GM23338 (cell line): ENCODE data around the gene GPX1. TPM values are rescaled to one million over a fixed set of nuclear protein-coding genes. Genes with fewer than 3 reads are reported as not detected.

Experiments used
- ATAC-seq: fragments of 200-7000 bp; cut with Tn5 transposase; 3 replicates; pipeline ENCODE4 v1.9.1; 2020
- DNase-seq: peaks from one replicate; pipeline ENCODE4 v3.0.0-alpha.2; 2015; ENCODE audit warnings: low spot score
- H2AFZ ChIP-seq: fragments of 200-600 bp; sonication (generic); 2 replicates; pipeline ENCODE4 v1.8.0; 2016; ENCODE audit warnings: antibody characterized with exemption, mild to moderate bottlenecking, moderate library complexity
- H3F3A ChIP-seq: fragments of 200-600 bp; sonication (generic); replicated peaks from 2 replicates; pipeline ENCODE4 v1.8.0; 2017; ENCODE audit warnings: antibody characterized with exemption, mixed run types, low read depth
- H3K27ac ChIP-seq: fragments of 200-600 bp; sonication (generic); 2 replicates; pipeline ENCODE4 v1.6.1; 2016; ENCODE audit warnings: low read depth
- H3K27me3 ChIP-seq: fragments of 200-600 bp; sonication (generic); 2 replicates; pipeline ENCODE4 v1.8.0; 2016; ENCODE audit warnings: mild to moderate bottlenecking, mixed run types, moderate library complexity; ENCODE audit not compliant: insufficient read depth
- H3K36me3 ChIP-seq: fragments of 200-600 bp; sonication (generic); 2 replicates; pipeline ENCODE4 v1.8.0; 2016; ENCODE audit warnings: mild to moderate bottlenecking; ENCODE audit not compliant: insufficient read depth
- H3K4me1 ChIP-seq: fragments of 200-600 bp; sonication (generic); 2 replicates; pipeline ENCODE4 v1.8.0; 2016; ENCODE audit warnings: mild to moderate bottlenecking, moderate library complexity; ENCODE audit not compliant: insufficient read depth
- H3K4me2 ChIP-seq: fragments of 200-600 bp; sonication (generic); 2 replicates; pipeline ENCODE4 v1.7.1; 2017; ENCODE audit warnings: mixed run types
- H3K4me3 ChIP-seq: fragments of 200-600 bp; sonication (generic); 2 replicates; pipeline ENCODE4 v1.6.1; 2016; ENCODE audit warnings: mixed run types
- H3K79me2 ChIP-seq: fragments of 200-600 bp; sonication (generic); replicated peaks from 2 replicates; pipeline ENCODE4 v1.8.0; 2017; ENCODE audit warnings: mild to moderate bottlenecking; ENCODE audit not compliant: insufficient read depth
- H3K9me2 ChIP-seq: fragments of 200-600 bp; sonication (generic); 2 replicates; pipeline ENCODE4 v1.8.0; 2017; ENCODE audit not compliant: insufficient read depth
- H4K20me1 ChIP-seq: fragments of 200-600 bp; sonication (generic); replicated peaks from 2 replicates; pipeline ENCODE4 v1.8.0; 2017; ENCODE audit warnings: mild to moderate bottlenecking; ENCODE audit not compliant: insufficient read depth
- H3K27ac Mint-ChIP-seq: 2 replicates; pipeline ENCODE4 v1.8.0; 2020; ENCODE audit warnings: inconsistent platforms, mild to moderate bottlenecking, moderate library complexity, mixed read lengths
- H3K27me3 Mint-ChIP-seq: 3 replicates; pipeline ENCODE4 v1.8.0; 2022; ENCODE audit warnings: low read depth, mild to moderate bottlenecking, moderate library complexity, mixed read lengths, inconsistent platforms; ENCODE audit not compliant: insufficient read depth, poor library complexity
- H3K36me3 Mint-ChIP-seq: 3 replicates; pipeline ENCODE4 v1.8.0; 2021; ENCODE audit warnings: low read depth, mild to moderate bottlenecking, inconsistent platforms, moderate library complexity, mixed read lengths
- H3K4me1 Mint-ChIP-seq: 3 replicates; pipeline ENCODE4 v1.8.0; 2020; ENCODE audit warnings: mild to moderate bottlenecking, inconsistent platforms, mixed read lengths
- H3K4me3 Mint-ChIP-seq: 3 replicates; pipeline ENCODE4 v1.8.0; 2021; ENCODE audit warnings: moderate library complexity, mild to moderate bottlenecking, inconsistent platforms, mixed read lengths
- H3K9me3 Mint-ChIP-seq: 3 replicates; pipeline ENCODE4 v1.8.0; 2020; ENCODE audit warnings: moderate library complexity, mild to moderate bottlenecking, inconsistent platforms, mixed read lengths
- CREB1 ChIP-seq: fragments of 250-450 bp; sonication (Bioruptor Pico); IDR thresholded peaks from 2 replicates; pipeline ENCODE4 v1.5.0; 2020; ENCODE audit warnings: low read depth, mild to moderate bottlenecking, moderate library complexity
- EZH2 ChIP-seq: fragments of 200-600 bp; sonication (generic); IDR thresholded peaks from one replicate; pipeline ENCODE4 v1.8.0; 2017; ENCODE audit warnings: antibody characterized with exemption, mild to moderate bottlenecking, low read depth; ENCODE audit not compliant: unreplicated experiment
- EZH2phosphoT487 ChIP-seq: fragments of 200-600 bp; sonication (generic); IDR thresholded peaks from one replicate; pipeline ENCODE4 v1.8.1; 2018; ENCODE audit warnings: antibody characterized with exemption; ENCODE audit not compliant: unreplicated experiment
- JUNB ChIP-seq: IDR thresholded peaks from one replicate; pipeline ENCODE4 v1.6.1; 2016; ENCODE audit warnings: antibody characterized with exemption; ENCODE audit not compliant: unreplicated experiment
- NANOG ChIP-seq: IDR thresholded peaks from 2 replicates; pipeline ENCODE4 v1.6.1; 2016; ENCODE audit warnings: antibody characterized with exemption, borderline replicate concordance
- POLR2AphosphoS5 ChIP-seq: IDR thresholded peaks from 2 replicates; pipeline ENCODE4 v1.6.1; 2016; ENCODE audit warnings: antibody characterized with exemption, low read depth
- STAT1 ChIP-seq: IDR thresholded peaks from one replicate; pipeline ENCODE4 v1.6.1; 2016; ENCODE audit warnings: antibody characterized with exemption; ENCODE audit not compliant: unreplicated experiment
- ZNF114 ChIP-seq: fragments of 250-450 bp; sonication (Bioruptor Pico); IDR thresholded peaks from 2 replicates; pipeline ENCODE4 v1.5.0; 2020; ENCODE audit warnings: mild to moderate bottlenecking, moderate library complexity
- ZNF331 ChIP-seq: fragments of 250-450 bp; sonication (Bioruptor Pico); IDR thresholded peaks from 2 replicates; pipeline ENCODE4 v1.5.0; 2020; ENCODE audit warnings: low read depth, mild to moderate bottlenecking, moderate library complexity
- ZNF462 ChIP-seq: fragments of 250-450 bp; sonication (Bioruptor Pico); IDR thresholded peaks from 2 replicates; pipeline ENCODE4 v1.5.0; 2020; ENCODE audit warnings: mild to moderate bottlenecking, moderate library complexity
- polyA plus RNA-seq: library from polyadenylated mRNA; unstranded; fragments of >200 nt; fragmentation: Nextera tagmentation; extraction: Ambion mirVana; gene quantifications from 2 replicates; pipeline ENCODE4 v1.2.1, GENCODE V29; 2016
- total RNA-seq: library from RNA; depleted of rRNA; stranded (reverse); fragments of >200 nt; shearing (Covaris generic); gene quantifications from 2 replicates; pipeline ENCODE4 v1.2.3, GENCODE V29; 2014
- TF ChIP-seq, protein P1 (sequence below), 2 experiments: fragments of 200-600 bp in 1 of 2; sonication (generic) in 1 of 2; conservative IDR thresholded peaks; 2 replicates each; pipeline versions ENCODE4 v1.5.1 to v1.6.1; 2016 to 2017; ENCODE audit warnings: antibody characterized with exemption in 2 of 2, low read depth in 2 of 2, mild to moderate bottlenecking in 2 of 2, moderate library complexity in 1 of 2
- TF ChIP-seq, protein P2 (sequence below): IDR thresholded peaks from 2 replicates; pipeline ENCODE4 v1.6.1; 2016; ENCODE audit warnings: antibody characterized with exemption
- TF ChIP-seq, protein P3 (sequence below): IDR thresholded peaks from one replicate; pipeline ENCODE4 v1.6.1; 2018; ENCODE audit warnings: antibody characterized with exemption; ENCODE audit not compliant: unreplicated experiment

Gene GPX1
- total and polyA plus RNA-seq, 2 experiments from 2014 or later, result 247 to 394 TPM

DNA sequence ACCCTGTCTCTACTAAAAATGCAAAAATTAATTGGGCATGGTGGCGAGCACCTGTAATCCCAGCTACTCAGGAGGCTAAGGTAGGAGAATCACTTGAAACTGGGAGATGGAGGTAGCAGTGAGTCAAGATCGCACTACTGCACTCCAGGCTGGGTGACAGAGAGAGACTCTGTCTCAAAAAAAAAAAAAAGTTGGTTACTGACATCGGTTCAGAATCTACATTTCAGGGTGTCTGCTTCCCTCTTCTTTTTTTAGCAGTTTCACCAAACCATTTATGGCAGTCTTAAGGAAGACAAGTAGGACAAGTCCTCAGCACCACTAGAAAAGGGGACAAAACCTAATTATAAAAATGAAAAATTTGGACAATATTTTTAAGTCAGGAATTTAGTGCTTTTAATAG is 15.0 kb downstream of the GPX1 start:
- Histone ChIP-seq H4K20me1 (no peaks in the 10 kb centered on the region), H3K4me2 (no peak overlapping the region), H2AFZ (no peak overlapping the region), H3K36me3 (no peaks in the 10 kb centered on the region), H3F3A (peaks cover 14% of the 10 kb centered on the region; the same call in 1 of the 2 replicates), H3K27ac (no peak overlapping the region), H3K4me3 (no peak overlapping the region), H3K4me1 (0 out of 2 replicates have a peak, but pooled peaks cover 8% of the 10 kb centered on the region), H3K27me3 (no peaks in the 10 kb centered on the region), H3K79me2 (peaks cover 12% of the 10 kb centered on the region), H3K9me2 (no peaks in the 10 kb centered on the region)
- H3K27me3 Mint-ChIP-seq, result peaks cover 3% of the 10 kb centered on the region
- DNase-seq (no peak), ATAC-seq (no peak)
- no peaks in the 10 kb centered on the region; the same call in 2 of the 3 replicates for H3K36me3 Mint-ChIP-seq
- no peaks in the 10 kb centered on the region; the same call in 2 of the 3 replicates for H3K9me3 Mint-ChIP-seq
- H3K4me3 Mint-ChIP-seq, result no peak overlapping the region
- peaks cover 12% of the 10 kb centered on the region; the same call in 2 of the 3 replicates for H3K4me1 Mint-ChIP-seq
- no peak overlapping the region for H3K27ac Mint-ChIP-seq
- TF ChIP-seq NANOG (no peak), ZNF331 (CRISPR knock-in tag) (no peak), ZNF462 (CRISPR knock-in tag) (no peak), ZNF114 (no peak), POLR2AphosphoS5 (no peak), STAT1 (no peak), JUNB (no peak), EZH2phosphoT487 (no peak), EZH2 (no peak), CREB1 (CRISPR knock-in tag) (no peak)
- TF ChIP-seq, protein P1, sequence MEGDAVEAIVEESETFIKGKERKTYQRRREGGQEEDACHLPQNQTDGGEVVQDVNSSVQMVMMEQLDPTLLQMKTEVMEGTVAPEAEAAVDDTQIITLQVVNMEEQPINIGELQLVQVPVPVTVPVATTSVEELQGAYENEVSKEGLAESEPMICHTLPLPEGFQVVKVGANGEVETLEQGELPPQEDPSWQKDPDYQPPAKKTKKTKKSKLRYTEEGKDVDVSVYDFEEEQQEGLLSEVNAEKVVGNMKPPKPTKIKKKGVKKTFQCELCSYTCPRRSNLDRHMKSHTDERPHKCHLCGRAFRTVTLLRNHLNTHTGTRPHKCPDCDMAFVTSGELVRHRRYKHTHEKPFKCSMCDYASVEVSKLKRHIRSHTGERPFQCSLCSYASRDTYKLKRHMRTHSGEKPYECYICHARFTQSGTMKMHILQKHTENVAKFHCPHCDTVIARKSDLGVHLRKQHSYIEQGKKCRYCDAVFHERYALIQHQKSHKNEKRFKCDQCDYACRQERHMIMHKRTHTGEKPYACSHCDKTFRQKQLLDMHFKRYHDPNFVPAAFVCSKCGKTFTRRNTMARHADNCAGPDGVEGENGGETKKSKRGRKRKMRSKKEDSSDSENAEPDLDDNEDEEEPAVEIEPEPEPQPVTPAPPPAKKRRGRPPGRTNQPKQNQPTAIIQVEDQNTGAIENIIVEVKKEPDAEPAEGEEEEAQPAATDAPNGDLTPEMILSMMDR (conservative IDR thresholded peaks at IDR 0.05; ENCODE audit: low read depth in 2 of 2), result no peak
- TF ChIP-seq, protein P2, sequence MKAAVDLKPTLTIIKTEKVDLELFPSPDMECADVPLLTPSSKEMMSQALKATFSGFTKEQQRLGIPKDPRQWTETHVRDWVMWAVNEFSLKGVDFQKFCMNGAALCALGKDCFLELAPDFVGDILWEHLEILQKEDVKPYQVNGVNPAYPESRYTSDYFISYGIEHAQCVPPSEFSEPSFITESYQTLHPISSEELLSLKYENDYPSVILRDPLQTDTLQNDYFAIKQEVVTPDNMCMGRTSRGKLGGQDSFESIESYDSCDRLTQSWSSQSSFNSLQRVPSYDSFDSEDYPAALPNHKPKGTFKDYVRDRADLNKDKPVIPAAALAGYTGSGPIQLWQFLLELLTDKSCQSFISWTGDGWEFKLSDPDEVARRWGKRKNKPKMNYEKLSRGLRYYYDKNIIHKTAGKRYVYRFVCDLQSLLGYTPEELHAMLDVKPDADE, result no peak
- TF ChIP-seq, protein P3, sequence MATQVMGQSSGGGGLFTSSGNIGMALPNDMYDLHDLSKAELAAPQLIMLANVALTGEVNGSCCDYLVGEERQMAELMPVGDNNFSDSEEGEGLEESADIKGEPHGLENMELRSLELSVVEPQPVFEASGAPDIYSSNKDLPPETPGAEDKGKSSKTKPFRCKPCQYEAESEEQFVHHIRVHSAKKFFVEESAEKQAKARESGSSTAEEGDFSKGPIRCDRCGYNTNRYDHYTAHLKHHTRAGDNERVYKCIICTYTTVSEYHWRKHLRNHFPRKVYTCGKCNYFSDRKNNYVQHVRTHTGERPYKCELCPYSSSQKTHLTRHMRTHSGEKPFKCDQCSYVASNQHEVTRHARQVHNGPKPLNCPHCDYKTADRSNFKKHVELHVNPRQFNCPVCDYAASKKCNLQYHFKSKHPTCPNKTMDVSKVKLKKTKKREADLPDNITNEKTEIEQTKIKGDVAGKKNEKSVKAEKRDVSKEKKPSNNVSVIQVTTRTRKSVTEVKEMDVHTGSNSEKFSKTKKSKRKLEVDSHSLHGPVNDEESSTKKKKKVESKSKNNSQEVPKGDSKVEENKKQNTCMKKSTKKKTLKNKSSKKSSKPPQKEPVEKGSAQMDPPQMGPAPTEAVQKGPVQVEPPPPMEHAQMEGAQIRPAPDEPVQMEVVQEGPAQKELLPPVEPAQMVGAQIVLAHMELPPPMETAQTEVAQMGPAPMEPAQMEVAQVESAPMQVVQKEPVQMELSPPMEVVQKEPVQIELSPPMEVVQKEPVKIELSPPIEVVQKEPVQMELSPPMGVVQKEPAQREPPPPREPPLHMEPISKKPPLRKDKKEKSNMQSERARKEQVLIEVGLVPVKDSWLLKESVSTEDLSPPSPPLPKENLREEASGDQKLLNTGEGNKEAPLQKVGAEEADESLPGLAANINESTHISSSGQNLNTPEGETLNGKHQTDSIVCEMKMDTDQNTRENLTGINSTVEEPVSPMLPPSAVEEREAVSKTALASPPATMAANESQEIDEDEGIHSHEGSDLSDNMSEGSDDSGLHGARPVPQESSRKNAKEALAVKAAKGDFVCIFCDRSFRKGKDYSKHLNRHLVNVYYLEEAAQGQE, result no peak
